Colonic mucosa (tissue), 4 donors: ENCODE measurements around the gene SORCS1. TPM values are rescaled to one million over a fixed set of nuclear protein-coding genes. Genes with fewer than 3 reads are reported as not detected.

Experiments
- DNase-seq: peaks from one replicate; pipeline ENCODE4 v3.0.0-alpha.2; 2020
- H3K27ac ChIP-seq: fragments of 200-600 bp; one replicate; pipeline ENCODE4 v1.8.0; 2021
- H3K27me3 ChIP-seq: fragments of 200-600 bp; one replicate; pipeline ENCODE4 v1.8.0; 2021
- H3K36me3 ChIP-seq: fragments of 200-600 bp; one replicate; pipeline ENCODE4 v1.8.0; 2021
- H3K4me1 ChIP-seq: fragments of 200-600 bp; one replicate; pipeline ENCODE4 v1.8.0; 2021; ENCODE audit warnings: mild to moderate bottlenecking
- H3K4me3 ChIP-seq: fragments of 200-600 bp; one replicate; pipeline ENCODE4 v1.8.0; 2021
- H3K9ac ChIP-seq, 2 donors: one replicate each; pipeline ENCODE4 v1.7.0; 2013; ENCODE audit warnings: control low read depth in 2 of 2, low read depth in 2 of 2, low read length in 2 of 2
- H3K9me3 ChIP-seq: fragments of 200-600 bp; one replicate; pipeline ENCODE4 v1.8.0; 2021
- CTCF ChIP-seq: fragments of 200-600 bp; IDR thresholded peaks from one replicate; pipeline ENCODE4 v1.8.0; 2022; ENCODE audit warnings: antibody characterized with exemption, mild to moderate bottlenecking
- intact Hi-C: fragments of 100-400 bp; cut with DNase I; formaldehyde crosslinking; loops from one replicate; pipeline ENCODE4 v1.14.1; 2022
- total RNA-seq, 2 donors: library from RNA; stranded (reverse); fragmentation: NEBNext Ultra II Directional in 1 of 2; extraction: Animal tissue kit (Norgen Biotek cat#: 25700) in 1 of 2; gene quantifications; one replicate each; pipeline ENCODE4 v1.2.1, GENCODE V29; 2021
- donor health status: healthy.
- donor health status: DM: no; HTN: no; CAD: no.
- donor health status: DM: no; HTN: no; CAD: no.

The SORCS1 gene
- total RNA-seq, 2 donors from 2014 or later, result 0.40 to 1.6 TPM

DNA sequence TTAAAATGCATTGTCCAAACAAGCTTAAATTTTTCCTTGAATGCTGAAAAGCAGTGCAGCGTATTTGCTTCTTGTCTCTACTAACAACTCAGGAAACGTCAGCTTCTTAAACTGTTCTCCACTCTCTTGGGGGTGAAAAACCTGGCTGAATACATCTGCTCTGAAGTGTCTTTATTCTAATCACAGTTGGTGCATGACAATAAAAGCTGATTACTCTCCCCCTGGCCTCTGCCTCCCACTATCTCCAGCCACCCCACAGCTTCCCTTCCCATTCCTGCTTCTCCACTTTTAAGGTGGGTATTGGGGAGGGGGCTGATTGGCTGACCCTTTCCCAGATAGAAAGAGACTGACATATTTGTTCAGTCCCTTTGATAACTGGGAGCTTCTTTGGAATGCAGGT lies 456.0 kb downstream of the SORCS1 start:
- no peaks in the 10 kb centered on the region for H3K9me3 ChIP-seq
- H3K27me3 ChIP-seq, result no peaks in the 10 kb centered on the region
- H3K4me3 ChIP-seq, result no peak overlapping the region
- no peak overlapping the region for H3K9ac ChIP-seq
- no peaks in the 10 kb centered on the region for H3K4me1 ChIP-seq
- no peak overlapping the region for H3K27ac ChIP-seq
- DNase-seq, result no peak
- no peaks in the 10 kb centered on the region for H3K36me3 ChIP-seq
- intact Hi-C loops, result loop anchor here (10.0 kb wide), 3 partner anchors 276 to 1836 kb away; no protein-coding TSS in a partner anchor
- no peak for TF ChIP-seq CTCF

GRCh38 chr10:106707657-106708056 lies 456.8 kb downstream of the SORCS1 start:
- intact Hi-C loops, result loop anchor here (10.0 kb wide), 3 partner anchors 277 to 1837 kb away; no protein-coding TSS in a partner anchor

GRCh38 chr10:106706127-106706526 lies 458.4 kb downstream of the SORCS1 start:
- intact Hi-C loops, result loop anchor here (10.0 kb wide), 3 partner anchors 279 to 1839 kb away; no protein-coding TSS in a partner anchor
- H3K9me3 ChIP-seq, result no peaks in the 10 kb centered on the region
- H3K9ac ChIP-seq, result no peak overlapping the region
- H3K27me3 ChIP-seq, result no peaks in the 10 kb centered on the region
- H3K36me3 ChIP-seq, result no peaks in the 10 kb centered on the region
- H3K27ac ChIP-seq, result no peak overlapping the region
- no peaks in the 10 kb centered on the region for H3K4me1 ChIP-seq
- TF ChIP-seq CTCF, result no peak
- DNase-seq, result no peak
- no peak overlapping the region for H3K4me3 ChIP-seq

More at GRCh38 chr10:106707657-106708056, 456.8 kb downstream of the SORCS1 start:
- Histone ChIP-seq H3K4me1 (no peaks in the 10 kb centered on the region), H3K9me3 (no peaks in the 10 kb centered on the region), H3K4me3 (no peak overlapping the region), H3K27me3 (no peaks in the 10 kb centered on the region), H3K27ac (no peak overlapping the region), H3K36me3 (no peaks in the 10 kb centered on the region), H3K9ac (no peak overlapping the region)
- no peak for DNase-seq
- TF ChIP-seq CTCF, result no peak

DNA sequence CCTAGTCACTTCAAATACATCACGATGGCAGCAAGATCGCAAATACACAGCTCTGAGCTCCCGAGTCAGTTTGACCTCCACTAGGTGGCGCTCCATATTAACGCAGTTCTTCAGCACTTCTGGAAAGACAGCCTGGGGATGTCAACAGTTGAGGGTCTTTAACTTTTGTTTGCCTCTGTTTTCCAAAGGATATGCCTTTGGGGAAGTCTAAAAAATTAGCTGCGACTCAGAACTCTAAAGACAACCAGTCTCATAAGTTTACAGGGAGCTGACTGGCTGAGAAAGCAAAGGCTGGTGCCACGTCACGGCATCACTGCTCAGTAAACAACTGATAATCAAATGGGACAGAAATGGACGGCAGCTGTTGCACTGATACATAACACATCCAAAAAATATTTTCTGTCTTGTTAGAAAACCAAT lies 458.8 kb downstream of the SORCS1 start:
- TF ChIP-seq CTCF, result peak; percentile 67
- DNase-seq, result peak; percentile 69
- Histone ChIP-seq H3K4me1 (no peaks in the 10 kb centered on the region), H3K9me3 (no peaks in the 10 kb centered on the region), H3K36me3 (no peaks in the 10 kb centered on the region), H3K27ac (no peak overlapping the region), H3K9ac (no peak overlapping the region), H3K27me3 (no peaks in the 10 kb centered on the region), H3K4me3 (no peak overlapping the region)
- intact Hi-C loops, result loop anchor here (10.0 kb wide), 3 partner anchors 279 to 1839 kb away; no protein-coding TSS in a partner anchor

DNA sequence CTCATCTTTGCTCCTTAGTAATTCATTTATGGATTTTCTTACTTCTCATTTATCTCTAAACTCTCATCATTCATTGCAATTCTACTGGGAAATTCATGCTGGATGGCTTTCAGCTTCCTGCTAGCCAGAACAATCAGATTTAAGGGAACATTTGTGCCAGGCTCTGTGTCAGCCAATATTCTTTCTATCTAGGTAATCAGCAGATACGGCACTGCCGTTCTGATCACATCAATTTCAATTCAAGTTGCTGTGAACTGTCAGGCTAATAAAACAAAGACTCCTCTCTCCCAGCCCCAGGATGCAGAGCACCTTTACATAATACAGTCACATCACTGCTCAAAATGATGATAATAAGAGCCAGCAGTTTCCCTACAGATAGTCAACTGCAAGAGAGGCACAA lies 468.3 kb downstream of the SORCS1 start:
- H3K4me3 ChIP-seq, result no peak overlapping the region
- H3K9ac ChIP-seq, result no peak overlapping the region
- DNase-seq, result no peak
- intact Hi-C loops, result no loop called here
- no peaks in the 10 kb centered on the region for H3K27me3 ChIP-seq
- no peak for TF ChIP-seq CTCF
- H3K27ac ChIP-seq, result no peak overlapping the region
- no peaks in the 10 kb centered on the region for H3K9me3 ChIP-seq
- no peaks in the 10 kb centered on the region for H3K36me3 ChIP-seq
- no peaks in the 10 kb centered on the region for H3K4me1 ChIP-seq
